Activated gamma-delta T cell treated with anti-CD3 and anti-CD28 coated beads, Interleukin-2, amount 50 U/mL, for 16 hours (primary cell): Measurements from ENCODE around the gene CLCN4.

ENCODE experiments used
- DNase-seq: peaks from one replicate; pipeline ENCODE4 v3.0.0-alpha.2; 2020; ENCODE audit warnings: low read depth

The CLCN4 gene

GRCh38 chrX:10156199-10157031, at the start of gene CLCN4:
Gene CLCN4 (plus strand): TSS chrX:10156975. CDS start chrX:10185033, 28,058 bp downstream.
- DNase-seq: no peak

- no peak for DNase-seq
Observed at GRCh38 chrX:10107483-10107882, 49.3 kb upstream of the CLCN4 start.

GRCh38 chrX:10108288-10108687, 48.5 kb upstream of the CLCN4 start:
- no peak for DNase-seq

GRCh38 chrX:10109695-10110094, 47.1 kb upstream of the CLCN4 start:
- DNase-seq: no peak

GRCh38 chrX:10110316-10110935, 46.3 kb upstream of the CLCN4 start:
- no peak for DNase-seq

GRCh38 chrX:10110984-10111363, 45.8 kb upstream of the CLCN4 start:
- peak; percentile 37 for DNase-seq

GRCh38 chrX:10111364-10112148, 45.2 kb upstream of the CLCN4 start:
- DNase-seq: peak; percentile 20

GRCh38 chrX:10112510-10112909, 44.3 kb upstream of the CLCN4 start:
- DNase-seq: no peak

- DNase-seq: no peak
Observed at GRCh38 chrX:10115082-10115481, 41.7 kb upstream of the CLCN4 start.

- no peak for DNase-seq
Observed at GRCh38 chrX:10117301-10117700, 39.5 kb upstream of the CLCN4 start.

GRCh38 chrX:10117864-10118377, 38.9 kb upstream of the CLCN4 start:
- no peak for DNase-seq

GRCh38 chrX:10118530-10118929, 38.2 kb upstream of the CLCN4 start:
- no peak for DNase-seq

GRCh38 chrX:10119399-10119990, 37.3 kb upstream of the CLCN4 start:
- DNase-seq: peak; percentile 77

GRCh38 chrX:10120331-10120730, 36.4 kb upstream of the CLCN4 start:
- no peak for DNase-seq

GRCh38 chrX:10120828-10121227, 35.9 kb upstream of the CLCN4 start:
- DNase-seq: no peak

GRCh38 chrX:10121787-10122186, 35.0 kb upstream of the CLCN4 start:
- no peak for DNase-seq

GRCh38 chrX:10124506-10125247, 32.1 kb upstream of the CLCN4 start:
- no peak for DNase-seq

GRCh38 chrX:10125248-10125615, 31.5 kb upstream of the CLCN4 start:
- no peak for DNase-seq

- no peak for DNase-seq
Observed at GRCh38 chrX:10126044-10126443, 30.7 kb upstream of the CLCN4 start.

- no peak for DNase-seq
Observed at GRCh38 chrX:10126834-10127233, 29.9 kb upstream of the CLCN4 start.

GRCh38 chrX:10128386-10128785, 28.4 kb upstream of the CLCN4 start:
- DNase-seq: no peak

GRCh38 chrX:10129229-10129628, 27.5 kb upstream of the CLCN4 start:
- DNase-seq: no peak
